CD14-positive monocyte (primary cell): Measurements from ENCODE around the gene NDUFS4. TPM values are rescaled to one million over a fixed set of nuclear protein-coding genes. Genes with fewer than 3 reads are reported as not detected.

ENCODE experiments used
- DNase-seq, 3 donors: peaks; one replicate each; pipeline ENCODE4 v3.0.0-alpha.2; 2011 to 2022
- H2AFZ ChIP-seq: 2 replicates; pipeline ENCODE4 v1.6.0; 2012; ENCODE audit warnings: mild to moderate bottlenecking, low read depth, low read length, inconsistent platforms; ENCODE audit not compliant: insufficient read depth, poor library complexity, severe bottlenecking
- H3K27ac ChIP-seq, 2 donors: 1 replicate in 1 of 2; 2 replicates in 1 of 2; pipeline ENCODE4 v1.5.1; 2012 to 2013; ENCODE audit warnings: low read length in 2 of 2, control low read depth in 1 of 2, inconsistent platforms in 1 of 2, low read depth in 1 of 2, mild to moderate bottlenecking in 1 of 2
- H3K27me3 ChIP-seq, 2 donors: one replicate each; pipeline versions ENCODE4 v1.6.0 to v1.6.1; 2011 to 2013; ENCODE audit warnings: low read length in 2 of 2; ENCODE audit not compliant: control insufficient read depth in 2 of 2, insufficient read depth in 2 of 2
- H3K36me3 ChIP-seq, 2 donors: replicated peaks in 1 of 2; 1 replicate in 1 of 2; 2 replicates in 1 of 2; pipeline versions ENCODE4 v1.5.1 to v1.6.1; 2012 to 2013; ENCODE audit warnings: low read length in 2 of 2, control low read depth in 1 of 2, inconsistent platforms in 1 of 2, mild to moderate bottlenecking in 1 of 2; ENCODE audit not compliant: insufficient read depth in 2 of 2, control insufficient read depth in 1 of 2
- H3K4me1 ChIP-seq, 2 donors: 1 replicate in 1 of 2; 2 replicates in 1 of 2; pipeline versions ENCODE4 v1.5.1 to v1.6.1; 2012 to 2013; ENCODE audit warnings: low read length in 2 of 2, control low read depth in 1 of 2, inconsistent platforms in 1 of 2, mild to moderate bottlenecking in 1 of 2, moderate library complexity in 1 of 2; ENCODE audit not compliant: insufficient read depth in 2 of 2, control insufficient read depth in 1 of 2
- H3K4me2 ChIP-seq: replicated peaks from 2 replicates; pipeline ENCODE3; 2012; ENCODE audit warnings: low read length, moderate library complexity, mild to moderate bottlenecking; ENCODE audit not compliant: poor library complexity, severe bottlenecking; ENCODE audit errors: extremely low read depth
- H3K4me3 ChIP-seq, 3 experiments: fragments of 200-600 bp in 1 of 3; sonication (generic) in 1 of 3; replicated peaks in 1 of 3; 1 replicate in 2 of 3; 2 replicates in 1 of 3; pipeline ENCODE4 v1.5.1; 2011 to 2013; ENCODE audit warnings: low read length in 3 of 3, mild to moderate bottlenecking in 3 of 3, control low read depth in 2 of 3, low read depth in 2 of 3, inconsistent platforms in 1 of 3, moderate library complexity in 1 of 3
- H3K79me2 ChIP-seq: 2 replicates; pipeline ENCODE4 v1.6.0; 2012; ENCODE audit warnings: mild to moderate bottlenecking, control low read depth, inconsistent platforms, low read length, moderate library complexity; ENCODE audit not compliant: insufficient read depth
- H3K9ac ChIP-seq: 2 replicates; pipeline ENCODE4 v1.6.0; 2017; ENCODE audit warnings: low read length, mild to moderate bottlenecking; ENCODE audit not compliant: insufficient read depth, poor library complexity, severe bottlenecking
- H3K9me3 ChIP-seq, 2 donors: replicated peaks in 1 of 2; 1 replicate in 1 of 2; 2 replicates in 1 of 2; pipeline versions ENCODE4 v1.5.1 to v1.6.1; 2012 to 2013; ENCODE audit warnings: low read length in 2 of 2, control low read depth in 1 of 2; ENCODE audit not compliant: control insufficient read depth in 1 of 2, insufficient read depth in 1 of 2
- H4K20me1 ChIP-seq: 2 replicates; pipeline ENCODE4 v1.6.0; 2012; ENCODE audit warnings: mild to moderate bottlenecking, low read length, control low read depth, moderate library complexity; ENCODE audit not compliant: insufficient read depth
- H3K27ac Mint-ChIP-seq, 7 donors: one replicate each; pipeline ENCODE4 v1.8.0; 2020; ENCODE audit warnings: mild to moderate bottlenecking in 7 of 7, mixed read lengths in 7 of 7, moderate library complexity in 6 of 7, inconsistent platforms in 2 of 7
- H3K27me3 Mint-ChIP-seq, 3 donors: one replicate each; pipeline ENCODE4 v1.8.0; 2021 to 2022; ENCODE audit warnings: low read depth in 3 of 3, mild to moderate bottlenecking in 3 of 3, mixed read lengths in 3 of 3, moderate library complexity in 3 of 3, inconsistent platforms in 1 of 3
- H3K36me3 Mint-ChIP-seq, 2 donors: one replicate each; pipeline ENCODE4 v1.8.0; 2020; ENCODE audit warnings: mixed read lengths in 2 of 2, inconsistent platforms in 1 of 2, mild to moderate bottlenecking in 1 of 2
- H3K4me1 Mint-ChIP-seq: one replicate; pipeline ENCODE4 v1.8.0; 2020; ENCODE audit warnings: mild to moderate bottlenecking, mixed read lengths
- H3K4me3 Mint-ChIP-seq, 2 donors: one replicate each; pipeline ENCODE4 v1.8.0; 2020; ENCODE audit warnings: mild to moderate bottlenecking in 2 of 2, mixed read lengths in 2 of 2, moderate library complexity in 1 of 2
- H3K9me3 Mint-ChIP-seq, 7 donors: one replicate each; pipeline ENCODE4 v1.8.0; 2020 to 2022; ENCODE audit warnings: mixed read lengths in 7 of 7, mild to moderate bottlenecking in 6 of 7, moderate library complexity in 6 of 7, inconsistent platforms in 2 of 7
- CTCF ChIP-seq: fragments of 200-600 bp; IDR thresholded peaks from one replicate; pipeline ENCODE4 v1.8.0; 2022; ENCODE audit warnings: antibody characterized with exemption, mild to moderate bottlenecking
- WGBS: methylation state at CpG from one replicate; pipeline ENCODE4 v1.1.5; 2013; ENCODE audit warnings: missing lambda C conversion rate; ENCODE audit not compliant: insufficient coverage; 5-methylcytosine and 5-hydroxymethylcytosine counted together
- intact Hi-C, 2 donors: fragments of 100-400 bp; cut with micrococcal nuclease; formaldehyde crosslinking; loops; one replicate each; pipeline versions ENCODE4 v1.15.0 to v1.15.1; 2023
- polyA plus RNA-seq, 3 donors: library from polyadenylated mRNA; depleted of rRNA in 1 of 3; unstranded in 2 of 3; stranded (reverse) in 1 of 3; fragments of 300-500 nt in 2 of 3; fragments of >200 nt in 1 of 3; fragmentation: Illumina TruSeq in 2 of 3; gene quantifications; 1 replicate in 2 of 3; 2 replicates in 1 of 3; pipeline ENCODE4 v1.2.3, GENCODE V29; 2012 to 2021

NDUFS4 gene
- polyA plus RNA-seq, 3 donors: 42.5 to 118 (median 111) TPM

- no peak overlapping the region for H2AFZ ChIP-seq
- H3K4me3 ChIP-seq: no peak overlapping the region
- DNase-seq: no peak
- peaks cover 89% of the 10 kb centered on the region for H4K20me1 ChIP-seq
- peaks cover 98% of the 10 kb centered on the region for H3K79me2 ChIP-seq
- H3K9me3 ChIP-seq: no peaks in the 10 kb centered on the region
- Mint-ChIP-seq H3K27ac (no peak overlapping the region), H3K9me3 (peaks cover 0 to 2% (median 0%) of the 10 kb centered on the region in 7 donors), H3K27me3 (peaks cover 0 to 2% (median 2%) of the 10 kb centered on the region in 3 donors), H3K36me3 (peaks cover 0 to 14% of the 10 kb centered on the region in 2 donors), H3K4me1 (peaks cover 11% of the 10 kb centered on the region), H3K4me3 (no peak overlapping the region)
- no peaks in the 10 kb centered on the region for H3K4me1 ChIP-seq
- no peak overlapping the region for H3K4me2 ChIP-seq
- H3K9ac ChIP-seq: no peak overlapping the region
- H3K27ac ChIP-seq: no peak overlapping the region
- no peaks in the 10 kb centered on the region for H3K27me3 ChIP-seq
- intact Hi-C loops: no loop called here
- TF ChIP-seq CTCF: no peak
- 100% methylated on average over 1 of the region's 2 CpGs for WGBS
- peaks cover 0 to 5% of the 10 kb centered on the region in 2 donors for H3K36me3 ChIP-seq
Observed at GRCh38 chr5:53576674-53577073, 16.2 kb downstream of the NDUFS4 start.

GRCh38 chr5:53578854-53579253 is 18.4 kb downstream of the NDUFS4 start:
- Mint-ChIP-seq H3K9me3 (no peaks in the 10 kb centered on the region), H3K27me3 (peaks cover 0 to 2% (median 2%) of the 10 kb centered on the region in 3 donors), H3K4me1 (peaks cover 11% of the 10 kb centered on the region), H3K4me3 (no peak overlapping the region), H3K36me3 (peaks cover 0 to 14% of the 10 kb centered on the region in 2 donors), H3K27ac (no peak overlapping the region)
- no peak for TF ChIP-seq CTCF
- H3K9me3 ChIP-seq: no peaks in the 10 kb centered on the region
- peaks cover 0 to 5% of the 10 kb centered on the region in 2 donors for H3K36me3 ChIP-seq
- intact Hi-C loops: no loop called here
- peaks cover 83% of the 10 kb centered on the region for H4K20me1 ChIP-seq
- no peak overlapping the region for H2AFZ ChIP-seq
- H3K27me3 ChIP-seq: no peaks in the 10 kb centered on the region
- H3K27ac ChIP-seq: no peak overlapping the region
- H3K4me3 ChIP-seq: no peak overlapping the region
- H3K79me2 ChIP-seq: peaks cover 93% of the 10 kb centered on the region
- H3K4me1 ChIP-seq: no peaks in the 10 kb centered on the region
- no peak for DNase-seq
- no CpG with 5 or more reads among the region's 4 CpGs for WGBS
- no peak overlapping the region for H3K9ac ChIP-seq
- H3K4me2 ChIP-seq: no peak overlapping the region
